Measurements from ENCODE around the gene SPRR2A.
"Not testable (repeated sequence)": the region's sequence is repeated elsewhere in the genome, so short reads cannot be mapped to it uniquely, and the experiment has no call there.

Gene SPRR2A

DNA sequence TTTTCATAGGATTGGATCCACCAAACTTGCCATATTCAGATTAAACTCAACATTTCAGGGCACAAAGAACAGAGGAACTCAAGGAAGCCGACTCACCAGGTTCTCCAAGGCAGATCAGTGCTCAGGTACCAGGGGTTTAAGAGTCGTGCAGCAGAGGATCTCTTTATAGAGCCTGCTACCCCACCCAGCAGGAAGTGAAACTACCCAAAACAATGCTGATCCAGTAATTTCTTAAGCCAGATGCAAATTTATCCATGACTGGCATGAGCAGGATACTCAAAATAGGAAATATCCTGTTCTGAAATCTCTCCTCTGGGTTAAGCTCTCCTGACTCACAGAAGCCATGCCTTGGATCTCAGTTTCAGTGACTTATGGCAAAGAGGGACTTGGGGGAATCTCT lies at the start of gene SPRR2A:
SPRR2A (minus strand) TSS at position 138 of the 400 bp plus-strand sequence. CDS start 777 bp downstream, outside the sequence.
- no peak for DNase-seq

DNA sequence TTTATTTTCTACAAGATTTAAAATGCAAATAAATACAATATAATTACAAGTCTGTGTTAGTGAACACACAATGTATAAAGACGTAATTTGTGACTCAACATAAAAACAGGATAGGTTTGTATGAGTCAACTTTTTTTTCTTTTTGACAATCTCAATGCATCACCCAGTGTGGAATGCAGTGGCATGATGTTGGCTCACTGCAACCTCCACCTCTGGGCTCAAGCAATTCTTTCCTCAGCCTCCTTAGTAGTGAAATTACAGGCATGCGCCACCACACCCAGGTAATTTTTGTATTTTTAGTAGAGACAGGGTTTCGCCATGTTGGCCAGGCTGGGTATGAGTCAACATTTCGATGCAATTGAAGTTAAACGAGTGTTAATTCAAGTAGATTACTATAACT lies 42.9 kb upstream of the SPRR2A start:
- no peak for DNase-seq

DNA sequence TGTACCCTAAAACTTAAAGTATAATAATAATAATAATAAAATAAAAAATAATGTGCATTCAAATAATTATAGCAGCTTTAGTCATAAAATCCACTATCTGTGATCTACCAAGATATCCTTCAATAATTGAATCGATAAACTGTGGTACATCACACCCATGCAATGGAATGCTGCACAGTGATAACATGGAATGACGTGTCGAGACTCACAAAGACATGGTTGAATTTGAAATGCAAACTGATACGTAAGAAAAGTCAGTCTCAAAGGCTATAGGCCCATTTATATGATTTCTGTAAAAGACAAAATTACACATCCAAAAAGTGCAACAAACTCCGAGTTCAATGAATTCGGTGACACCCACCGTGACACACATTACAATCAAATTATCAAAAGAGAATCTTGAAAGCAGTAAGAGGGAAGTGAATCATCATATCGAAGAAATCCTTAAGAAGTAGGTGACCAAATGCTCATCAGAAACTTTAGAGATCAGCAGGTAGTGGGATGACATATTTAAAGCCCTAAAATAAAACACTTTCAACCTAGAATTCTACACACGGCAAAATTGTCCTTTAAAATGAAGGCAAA lies 42.2 kb upstream of the SPRR2A start:
- no peak for DNase-seq

DNA sequence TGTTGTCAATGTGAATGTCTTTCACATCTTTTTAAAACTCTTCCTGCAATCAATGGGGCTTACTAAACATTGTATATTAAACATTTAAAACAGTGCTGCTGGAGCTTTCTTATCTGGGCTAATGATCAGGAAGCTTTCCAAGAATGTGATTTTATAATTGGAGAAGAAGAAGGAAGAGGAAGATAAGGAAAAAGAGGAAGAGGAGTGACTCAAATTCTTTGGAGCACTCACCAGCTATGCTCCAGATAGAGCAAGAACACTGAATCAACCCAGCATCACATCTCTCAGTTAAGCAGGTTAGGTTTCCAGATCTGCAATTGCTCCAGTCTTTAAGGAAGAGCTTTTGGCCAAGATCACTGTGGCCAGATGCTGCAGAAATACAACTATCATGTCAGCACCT lies 38.5 kb upstream of the SPRR2A start:
- no peak for DNase-seq

DNA sequence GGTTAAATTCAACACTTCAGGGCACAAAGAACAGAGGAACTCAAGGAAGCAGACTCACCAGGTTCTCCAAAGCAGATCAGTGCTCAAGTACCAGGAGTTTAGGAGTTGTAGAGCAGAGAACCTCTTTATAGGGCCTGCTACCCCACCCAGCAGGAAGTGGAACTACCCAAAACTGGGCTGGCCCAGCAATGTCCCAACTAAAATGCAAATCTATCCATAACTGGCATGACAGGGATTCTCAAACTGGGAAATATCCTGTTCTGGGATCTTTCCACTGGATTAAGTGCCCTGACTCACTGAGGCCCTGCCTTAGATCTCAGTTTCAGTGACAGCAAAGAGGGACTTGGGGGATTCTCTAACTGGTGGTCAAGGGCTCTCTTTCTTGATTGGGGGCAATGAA lies 37.1 kb upstream of the SPRR2A start, which contains the start of gene SPRR2E:
SPRR2E (minus strand) TSS at position 101 of the 400 bp plus-strand sequence. CDS start 775 bp downstream, outside the sequence.
- no peak for DNase-seq

DNA sequence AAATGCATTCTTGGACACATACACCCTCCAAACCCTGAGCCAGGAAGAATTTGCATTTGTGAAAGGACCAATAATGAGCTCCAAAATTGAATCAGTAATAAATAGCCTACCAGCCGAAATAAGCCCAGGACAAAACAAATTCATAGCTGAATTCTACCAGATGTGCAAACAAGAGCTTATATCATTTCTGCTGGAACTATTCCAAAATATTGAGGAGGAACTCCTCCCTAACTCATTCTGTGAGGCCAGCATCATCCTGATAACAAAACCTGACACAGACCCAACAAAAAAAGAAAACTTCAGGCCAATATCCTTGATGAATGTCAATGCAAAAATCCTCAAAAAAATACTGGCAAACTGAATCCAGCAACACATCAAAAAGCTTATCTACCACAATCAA lies 30.3 kb upstream of the SPRR2A start:
- no peak for DNase-seq

DNA sequence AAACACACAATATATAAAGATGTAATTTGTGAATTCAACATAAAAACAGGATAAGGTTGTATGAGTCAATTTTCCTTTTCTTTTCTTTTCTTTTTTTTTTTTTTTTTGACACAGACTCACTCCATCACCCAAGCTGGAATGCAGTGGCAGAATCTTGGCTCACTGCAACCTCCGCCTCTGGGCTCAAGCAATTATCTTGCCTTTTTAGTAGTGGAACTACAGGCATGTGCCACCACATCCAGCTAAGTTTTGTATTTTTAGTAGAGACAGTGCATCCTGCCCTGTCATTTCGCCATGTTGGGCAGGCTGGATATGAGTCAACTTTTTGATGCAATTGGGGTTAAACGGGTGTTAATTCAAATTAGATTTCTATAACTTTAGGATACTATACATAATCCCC lies 24.4 kb upstream of the SPRR2A start:
- DNase-seq, result no peak

DNA sequence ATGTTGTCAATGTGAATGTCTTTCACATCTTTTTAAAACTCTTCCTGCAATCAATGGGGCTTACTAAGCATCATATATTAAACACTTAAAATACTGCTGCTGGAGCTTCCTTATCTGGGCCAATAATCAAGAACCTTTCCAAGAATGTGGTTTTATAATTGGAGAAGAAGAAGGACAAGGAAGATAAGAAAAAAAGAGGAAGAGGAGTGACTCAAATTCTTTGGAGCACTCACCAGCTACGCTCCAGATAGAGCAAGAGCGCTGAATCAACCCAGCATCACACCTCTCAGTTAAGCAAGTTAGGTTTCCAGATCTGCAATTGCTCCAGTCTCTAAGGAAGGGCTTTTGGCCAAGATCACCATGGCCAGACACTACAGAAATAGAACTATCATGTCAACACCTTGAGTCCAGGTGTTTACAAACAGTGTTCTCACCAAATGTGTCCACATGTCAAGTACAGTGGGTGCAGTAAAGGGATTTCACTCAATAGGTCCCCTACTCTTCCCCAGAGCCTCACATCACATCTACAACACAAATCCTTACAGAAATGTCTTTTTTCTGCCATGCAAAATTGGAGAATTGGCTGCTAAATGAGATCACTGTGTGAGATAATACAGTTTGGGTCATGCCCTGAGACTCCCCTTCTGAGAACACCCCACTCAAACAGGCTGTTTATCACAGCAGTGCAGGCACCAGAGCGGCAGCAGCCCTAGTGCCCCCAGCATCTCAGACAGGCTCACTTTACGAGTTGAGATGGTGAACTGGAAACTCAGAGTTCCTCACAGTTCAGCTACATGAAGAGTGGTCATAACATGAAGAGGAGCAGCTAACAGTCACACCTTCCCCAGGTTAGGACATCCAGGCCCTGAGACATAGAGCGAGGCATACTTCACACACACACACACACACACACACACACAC lies 15.8 kb upstream of the SPRR2A start:
- no peak for DNase-seq

DNA sequence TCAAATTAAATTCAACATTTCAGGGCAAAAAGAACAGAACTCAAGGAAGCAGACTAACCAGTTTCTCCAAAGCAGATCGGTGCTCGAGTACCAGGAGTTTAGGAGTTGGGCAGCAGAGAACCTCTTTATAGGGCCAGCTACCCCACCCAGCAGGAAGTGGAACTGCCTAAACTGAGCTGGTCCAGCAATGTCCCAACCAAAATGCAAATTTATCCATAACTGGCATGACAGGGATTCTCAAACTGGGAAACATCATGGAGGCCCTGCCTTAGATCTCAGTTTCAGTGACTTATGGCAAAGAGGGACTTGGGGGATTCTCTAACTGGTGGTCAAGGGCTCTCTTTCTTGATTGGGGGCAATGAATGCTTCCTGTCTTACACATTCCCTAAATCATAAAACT lies 14.2 kb upstream of the SPRR2A start, which contains the start of gene SPRR2B:
SPRR2B (minus strand) TSS at position 101 of the 400 bp plus-strand sequence. CDS start 772 bp downstream, outside the sequence.
- DNase-seq, result no peak

DNA sequence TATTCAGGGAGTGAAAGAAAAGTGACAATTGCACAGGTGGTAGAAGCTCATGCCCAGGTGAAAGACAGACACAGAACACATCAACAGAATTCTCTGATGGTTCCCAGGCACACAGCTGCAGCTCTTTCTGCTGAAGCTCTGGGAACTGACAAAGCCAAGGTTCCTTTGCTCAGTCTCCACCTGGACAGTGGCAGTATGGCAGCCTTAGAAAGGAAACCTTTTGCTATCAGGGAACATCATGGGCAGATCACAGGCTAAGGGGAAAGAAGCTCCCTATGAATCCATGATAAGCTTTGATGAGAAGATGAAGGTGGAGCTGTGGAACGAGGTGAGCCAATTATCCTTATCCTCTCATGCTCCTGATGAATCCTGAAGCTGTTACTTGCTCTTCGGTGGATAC lies 12.9 kb upstream of the SPRR2A start:
- no peak for DNase-seq

DNA sequence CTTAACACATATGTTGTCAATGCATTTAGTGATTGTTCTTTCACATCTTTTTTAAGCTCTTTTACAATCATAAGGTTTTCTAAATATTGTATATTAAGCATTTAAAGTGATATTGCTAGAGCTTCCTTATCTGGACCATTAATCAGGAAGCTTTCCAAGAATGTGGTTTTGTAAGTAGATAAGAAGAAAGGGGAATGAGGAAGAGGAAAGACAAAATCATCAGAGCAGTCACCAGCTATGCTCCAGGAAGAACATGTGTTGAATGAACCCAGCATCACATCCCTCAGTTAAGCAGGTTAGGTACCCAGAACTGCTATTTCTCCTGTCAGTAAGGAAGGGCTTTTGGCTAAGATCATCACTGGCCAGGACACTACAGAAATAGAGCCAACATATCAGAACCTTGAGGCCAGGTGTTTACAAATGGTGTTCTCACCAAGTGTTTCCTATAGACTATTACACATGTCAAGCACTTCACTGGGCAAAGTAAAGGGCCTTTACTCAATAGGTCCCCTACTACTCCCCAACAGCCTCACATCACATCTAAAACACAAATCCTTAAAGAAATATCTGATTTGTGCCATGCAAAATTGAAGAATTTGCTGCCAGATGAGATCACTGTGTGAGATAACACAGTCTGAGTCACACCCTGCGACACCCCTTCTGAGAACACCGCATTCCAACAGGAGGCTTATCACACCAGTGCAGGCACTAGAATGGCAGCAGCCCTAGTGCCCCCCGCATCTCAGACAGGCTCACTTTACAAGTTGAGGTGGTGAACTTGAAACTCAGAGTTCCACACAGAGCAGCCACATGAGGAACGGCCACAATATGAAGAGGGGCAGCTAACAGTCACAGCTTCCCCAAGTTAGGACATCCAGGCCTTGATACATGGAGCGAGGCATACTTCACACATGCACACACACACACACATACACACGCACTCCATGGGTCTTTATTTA lies 1.8 kb upstream of the SPRR2A start:
- DNase-seq, result no peak

DNA sequence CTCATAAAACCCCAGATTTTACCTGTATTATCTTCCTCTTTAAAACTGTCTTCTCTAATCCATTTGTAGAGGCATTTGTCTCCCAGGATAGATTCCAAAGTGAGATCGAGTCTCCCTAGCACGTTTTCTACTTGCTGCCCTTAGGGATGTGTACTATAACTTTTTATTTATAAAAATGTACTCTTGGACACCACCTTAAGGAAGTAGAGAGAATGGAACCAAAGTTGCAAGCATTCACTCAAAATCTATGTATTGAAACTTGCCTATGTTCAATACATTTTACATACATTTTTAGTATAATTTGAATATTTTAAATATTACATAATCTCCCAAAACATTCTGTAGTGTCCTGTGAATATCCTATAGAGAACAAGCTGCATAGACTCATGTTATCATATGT lies 842 bp upstream of the SPRR2A start:
- DNase-seq, result no peak

DNA sequence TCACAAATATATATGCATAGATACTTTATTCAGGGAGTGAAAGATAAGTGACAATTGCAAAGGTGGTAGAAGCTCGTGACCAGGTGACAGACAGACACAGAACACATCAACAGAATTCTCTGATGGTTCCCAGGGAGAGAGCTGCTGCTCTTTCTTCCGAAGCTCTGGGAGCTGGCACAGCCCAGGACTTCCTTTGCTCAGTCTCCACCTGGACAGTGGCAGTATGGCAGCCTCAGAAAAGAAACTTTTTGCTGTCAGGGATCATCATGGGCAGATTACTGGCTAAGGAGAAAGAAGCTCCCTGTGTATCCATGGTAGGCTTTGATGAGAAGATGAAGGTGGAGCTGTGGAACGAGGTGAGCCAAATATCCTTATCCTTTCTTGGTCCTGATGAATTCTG lies 1.2 kb downstream of the SPRR2A start:
- not testable (repeated sequence) for DNase-seq

DNA sequence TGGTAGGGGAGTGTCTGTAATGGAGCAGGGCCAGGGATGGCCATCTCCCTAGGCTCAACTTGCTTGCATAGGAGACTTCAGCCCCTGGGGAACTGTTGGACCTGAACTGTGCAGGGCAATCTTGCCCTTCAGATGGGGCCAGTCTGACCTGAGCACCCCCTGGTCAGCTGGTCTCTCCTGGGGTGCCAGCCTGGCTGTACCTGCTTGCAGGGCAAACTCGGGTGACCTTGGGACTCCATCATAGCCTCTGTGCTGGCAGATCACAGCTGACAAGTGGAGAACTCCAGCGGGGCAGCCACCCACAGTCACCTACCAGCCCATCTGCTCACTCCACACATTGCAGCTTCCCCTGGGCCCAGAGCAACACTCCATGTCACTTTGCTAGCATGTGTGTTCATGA lies 8.1 kb downstream of the SPRR2A start:
- no peak for DNase-seq

DNA sequence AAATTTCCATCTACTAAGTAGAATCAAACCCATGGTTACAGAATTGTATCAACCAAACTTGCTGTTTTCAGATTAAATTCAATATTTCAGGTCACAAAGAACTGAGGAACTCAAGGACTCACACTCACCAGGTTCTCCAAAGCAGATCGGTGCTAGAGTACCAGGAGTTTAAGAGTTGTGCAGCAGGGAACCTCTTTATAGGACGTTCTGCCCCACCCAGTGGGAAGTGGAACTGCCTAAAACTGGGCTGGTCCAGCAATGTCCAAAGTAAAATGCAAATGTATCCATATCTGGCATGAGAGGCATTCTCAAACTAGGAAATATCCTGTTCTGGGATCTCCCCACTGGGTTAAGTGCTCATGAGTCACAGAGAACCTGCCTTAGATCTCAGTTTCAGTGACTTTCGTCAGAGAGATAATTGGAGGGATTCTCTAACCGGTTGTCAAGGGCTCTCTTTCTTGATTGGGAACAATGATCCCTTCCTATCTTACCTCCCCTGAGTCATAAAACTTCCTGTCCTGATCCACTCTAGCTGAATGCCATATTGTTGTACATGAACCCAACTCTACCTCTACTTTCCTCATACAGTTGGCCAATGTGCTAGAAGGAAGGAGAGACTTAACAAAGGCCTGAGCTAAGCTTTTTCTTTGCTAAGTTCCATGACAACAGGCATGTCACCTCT lies 16.2 kb downstream of the SPRR2A start, which contains the start of gene SPRR2D:
SPRR2D (minus strand) TSS at position 171 of the 682 bp plus-strand sequence. CDS start 774 bp downstream, outside the sequence.
- no peak for DNase-seq

DNA sequence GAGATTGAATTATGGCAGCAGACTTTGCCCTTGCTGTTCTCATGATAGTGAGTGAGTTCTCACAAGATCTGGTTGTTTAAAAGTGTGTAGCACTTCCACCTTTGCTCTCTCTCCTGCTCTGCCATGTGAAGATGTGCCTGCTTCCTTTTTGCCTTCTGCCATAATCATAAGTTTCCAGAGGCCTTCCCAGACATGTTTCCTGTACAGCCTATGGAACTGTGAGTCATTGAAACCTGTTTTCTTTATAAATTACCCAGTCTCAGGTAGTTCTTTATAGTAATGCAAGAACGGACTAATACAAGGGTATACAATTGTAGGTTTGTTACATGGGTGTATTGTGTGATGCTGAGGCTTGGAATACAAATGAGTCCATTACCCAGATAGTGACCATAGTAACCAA lies 22.1 kb downstream of the SPRR2A start:
- no peak for DNase-seq

DNA sequence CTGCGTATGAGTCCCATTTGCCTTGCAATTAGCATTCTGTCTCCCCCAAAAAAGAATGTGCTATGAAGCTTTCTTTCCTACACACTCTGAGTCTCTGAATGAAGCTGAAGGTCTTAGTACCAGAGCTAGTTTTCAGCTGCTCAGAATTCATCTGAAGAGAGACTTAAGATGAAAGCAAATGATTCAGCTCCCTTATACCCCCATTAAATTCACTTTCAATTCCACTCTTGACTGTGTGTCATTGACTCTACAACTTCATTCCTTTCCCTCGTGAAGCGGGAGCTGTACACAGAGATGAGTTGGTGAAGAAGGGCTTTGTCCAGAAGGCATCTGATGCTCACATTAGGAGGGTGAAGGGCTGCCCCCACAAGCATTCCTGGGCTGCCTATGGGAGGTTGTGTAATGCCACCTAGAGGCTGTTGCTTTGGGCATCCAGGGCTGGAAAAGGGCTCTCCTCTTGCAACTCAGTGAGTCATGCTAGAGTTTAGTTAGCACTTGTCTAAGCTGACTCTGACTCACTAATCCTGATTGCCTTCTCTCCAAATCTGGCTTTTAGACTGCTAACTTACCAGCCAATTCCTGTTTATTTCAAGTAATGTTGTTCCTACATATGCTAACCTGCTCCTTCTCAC lies 24.5 kb downstream of the SPRR2A start:
- no peak for DNase-seq

DNA sequence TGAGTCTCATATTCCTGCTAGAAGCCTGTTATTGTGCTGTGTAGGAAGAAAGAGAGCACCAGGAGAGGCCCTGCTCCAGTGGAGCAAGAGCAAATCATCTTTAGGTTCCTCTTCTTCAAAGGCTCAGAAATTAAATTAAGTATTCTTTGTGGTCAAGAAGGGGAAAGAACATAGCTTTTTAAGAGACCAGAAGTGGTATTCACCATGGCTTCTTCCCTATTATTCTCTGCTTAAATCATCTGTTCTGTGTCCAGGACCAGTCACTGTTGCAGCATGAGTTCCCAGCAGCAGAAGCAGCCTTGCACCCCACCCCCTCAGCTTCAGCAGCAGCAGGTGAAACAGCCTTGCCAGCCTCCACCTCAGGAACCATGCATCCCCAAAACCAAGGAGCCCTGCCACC lies 25.2 kb downstream of the SPRR2A start:
- no peak for DNase-seq

DNA sequence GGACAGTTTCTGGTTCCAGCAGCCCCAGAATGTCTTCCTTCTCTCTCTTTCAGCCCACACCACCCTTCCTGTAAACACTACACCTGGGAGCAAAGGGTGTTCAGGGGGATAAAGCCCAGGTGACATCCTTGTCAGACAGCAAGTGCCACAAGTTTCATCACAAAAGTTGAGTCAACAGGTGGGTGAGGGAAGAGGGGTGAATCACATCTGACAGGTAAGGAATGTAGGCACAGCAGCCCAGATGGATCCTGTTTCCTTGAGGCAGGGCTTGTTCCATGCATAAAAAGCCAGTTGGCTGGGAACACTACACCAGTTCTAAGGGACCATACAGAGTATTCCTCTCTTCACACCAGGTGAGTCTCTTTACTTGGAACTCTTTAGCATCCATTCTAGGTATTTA lies 26.4 kb downstream of the SPRR2A start, which contains the start of gene SPRR1B:
SPRR1B (plus strand) TSS at position 309 of the 400 bp plus-strand sequence. CDS start 1,143 bp downstream, outside the sequence.
- DNase-seq, result no peak

DNA sequence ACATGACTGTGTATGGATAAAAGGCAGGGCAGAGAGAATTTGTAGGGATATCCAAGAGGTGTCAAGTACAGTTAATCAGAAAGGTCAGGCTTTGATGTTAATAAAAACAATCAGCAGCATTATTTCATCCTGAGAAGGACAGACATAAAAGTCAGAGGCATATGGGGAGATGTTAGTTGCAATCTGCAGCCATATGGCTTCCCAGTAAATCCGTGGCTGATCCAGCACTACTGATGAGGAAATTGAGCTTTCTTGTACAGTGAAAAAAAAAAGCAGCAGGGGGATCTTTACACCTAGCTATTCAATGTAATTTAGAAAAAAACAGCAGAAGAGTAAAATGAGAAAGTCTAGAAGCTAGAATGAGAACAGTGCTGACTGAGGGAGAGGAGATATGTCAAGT lies 28.5 kb downstream of the SPRR2A start:
- no peak for DNase-seq

DNA sequence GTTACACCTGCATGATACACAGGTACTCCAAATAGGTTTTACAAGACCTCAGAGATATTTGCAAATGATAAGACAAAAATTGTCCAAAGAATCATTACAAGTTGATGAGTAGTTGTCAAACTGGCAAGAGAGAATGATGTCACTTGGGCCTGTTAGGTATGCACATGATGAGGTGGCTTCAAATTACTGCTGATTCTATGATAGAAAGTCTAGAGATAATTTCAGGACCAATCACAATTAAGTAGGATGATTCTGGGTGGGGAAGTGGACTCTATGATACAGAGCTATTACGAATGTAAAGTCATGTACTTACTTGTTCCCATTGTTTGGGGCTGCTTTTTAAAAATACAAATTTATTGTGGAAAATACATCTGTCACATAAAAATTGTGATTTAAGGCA lies 31.5 kb downstream of the SPRR2A start:
- DNase-seq, result no peak

DNA sequence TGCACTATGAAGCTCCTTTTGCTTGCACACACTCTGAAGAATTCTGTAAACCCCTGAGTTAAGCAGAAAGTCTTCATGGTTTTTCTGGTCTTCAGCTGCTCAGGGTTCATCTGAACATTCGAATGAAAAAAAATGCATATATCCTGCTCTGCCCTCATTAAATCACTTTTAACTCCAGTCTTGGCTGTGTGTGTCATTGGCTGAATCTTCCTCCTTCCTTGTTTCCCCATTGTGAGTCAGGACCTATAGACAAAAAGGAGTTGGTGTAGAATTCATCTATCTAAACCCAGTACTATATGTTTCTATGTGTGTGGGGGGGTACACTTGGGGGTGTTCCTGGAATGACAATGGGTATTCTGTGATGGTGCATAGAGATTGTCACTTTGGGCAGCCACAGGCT lies 32.9 kb downstream of the SPRR2A start:
- DNase-seq, result no peak
